HEK293 (cell line): ENCODE measurements around the gene PAIP1.
"Not testable (repeated sequence)": the region's sequence is repeated elsewhere in the genome, so short reads cannot be mapped to it uniquely, and the experiment has no call there.

Source experiments
- CTCF ChIA-PET: fragments of 350-600 bp; formaldehyde crosslinking; extraction: SDS; loops from one replicate; lab custom pipeline; 2021; ENCODE audit warnings: antibody characterized with exemption; lab: Yijun Ruan, JAX
- POLR2A ChIA-PET: fragments of 300-600 bp; formaldehyde crosslinking; extraction: SDS; loops from one replicate; lab custom pipeline; 2020; ENCODE audit warnings: antibody characterized with exemption, inconsistent platforms; lab: Yijun Ruan, JAX
- H3K27ac ChIP-seq: fragments of 200-500 bp; sonication (Bioruptor generic); 2 replicates; pipeline ENCODE4 v1.5.1; 2014; ENCODE audit warnings: low read depth, low read length, control low read depth, inconsistent platforms; ENCODE audit errors: extremely low read depth
- H3K36me3 ChIP-seq, 2 experiments: fragments of 200-500 bp in 1 of 2; sonication (Bioruptor generic) in 1 of 2; 1 replicate in 1 of 2; 2 replicates in 1 of 2; pipeline ENCODE4 v1.5.1; 2014 to 2017; ENCODE audit warnings: inconsistent platforms in 2 of 2, low read length in 2 of 2; ENCODE audit not compliant: control insufficient read depth in 2 of 2, insufficient read depth in 1 of 2
- H3K4me1 ChIP-seq: fragments of 200-500 bp; sonication (Bioruptor generic); 2 replicates; pipeline ENCODE4 v1.5.1; 2014; ENCODE audit warnings: mild to moderate bottlenecking, low read length, inconsistent platforms; ENCODE audit not compliant: control insufficient read depth, insufficient read depth
- H3K4me3 ChIP-seq: 2 replicates; pipeline ENCODE4 v1.5.1; 2011; ENCODE audit warnings: low read depth, mild to moderate bottlenecking, control low read depth, low read length, moderate library complexity
- H3K9me3 ChIP-seq: fragments of 200-500 bp; sonication (Bioruptor generic); 2 replicates; pipeline ENCODE4 v1.5.1; 2014; ENCODE audit warnings: low read depth, low read length, inconsistent platforms; ENCODE audit not compliant: control insufficient read depth, insufficient read depth
- GLIS1 ChIP-seq: fragments of 450-650 bp; formaldehyde crosslinking; IDR thresholded peaks from 2 replicates; pipeline ENCODE4 v1.5.1; 2016; ENCODE audit warnings: missing biosample characterization, missing genetic modification characterization
- HOXD13 ChIP-seq: sonication (generic); formaldehyde crosslinking; IDR thresholded peaks from 2 replicates; pipeline ENCODE4 v1.8.0; 2022; ENCODE audit warnings: missing genetic modification reagents, borderline replicate concordance
- PRDM1 ChIP-seq: fragments of 450-650 bp; formaldehyde crosslinking; IDR thresholded peaks from 2 replicates; pipeline ENCODE4; 2016; ENCODE audit warnings: missing biosample characterization, missing genetic modification characterization
- SCRT2 ChIP-seq: fragments of 450-650 bp; formaldehyde crosslinking; IDR thresholded peaks from 2 replicates; pipeline ENCODE4 v1.5.1; 2016; ENCODE audit warnings: missing biosample characterization, missing genetic modification characterization
- SP7 ChIP-seq: fragments of 450-650 bp; formaldehyde crosslinking; IDR thresholded peaks from 2 replicates; pipeline ENCODE4 v1.5.1; 2016; ENCODE audit warnings: missing biosample characterization, missing genetic modification characterization
- ZBTB49 ChIP-seq: fragments of 450-650 bp; formaldehyde crosslinking; IDR thresholded peaks from 2 replicates; pipeline ENCODE4 v1.5.1; 2016; ENCODE audit warnings: missing biosample characterization, missing genetic modification characterization, low read depth
- ZFP3 ChIP-seq: fragments of 450-650 bp; formaldehyde crosslinking; IDR thresholded peaks from 2 replicates; pipeline ENCODE4 v1.5.1; 2016; ENCODE audit warnings: low read depth, missing biosample characterization, missing genetic modification characterization
- ZNF214 ChIP-seq: fragments of 450-650 bp; formaldehyde crosslinking; IDR thresholded peaks from 2 replicates; pipeline ENCODE4 v1.5.1; 2017; ENCODE audit warnings: missing biosample characterization, mild to moderate bottlenecking, missing genetic modification characterization, borderline replicate concordance
- ZNF221 ChIP-seq: fragments of 450-650 bp; formaldehyde crosslinking; IDR thresholded peaks from 2 replicates; pipeline ENCODE4 v1.5.1; 2017; ENCODE audit warnings: missing biosample characterization, missing genetic modification characterization, borderline replicate concordance
- ZNF23 ChIP-seq: fragments of 450-650 bp; formaldehyde crosslinking; IDR thresholded peaks from 2 replicates; pipeline ENCODE4 v1.5.1; 2016; ENCODE audit warnings: missing biosample characterization, missing genetic modification characterization, borderline replicate concordance
- ZNF37A ChIP-seq: fragments of 450-650 bp; IDR thresholded peaks from 2 replicates; pipeline ENCODE4 v1.5.1; 2018; ENCODE audit warnings: missing biosample characterization, missing genetic modification characterization
- ZNF394 ChIP-seq: fragments of 450-650 bp; formaldehyde crosslinking; IDR thresholded peaks from 2 replicates; pipeline ENCODE4 v1.5.1; 2016; ENCODE audit warnings: missing biosample characterization, missing genetic modification characterization, mild to moderate bottlenecking, moderate library complexity, borderline replicate concordance
- ZNF426 ChIP-seq: fragments of 450-650 bp; formaldehyde crosslinking; IDR thresholded peaks from 2 replicates; pipeline ENCODE4 v1.5.1; 2017; ENCODE audit warnings: missing biosample characterization, missing genetic modification characterization, mild to moderate bottlenecking, inconsistent platforms, moderate library complexity
- ZNF549 ChIP-seq: fragments of 450-650 bp; IDR thresholded peaks from 2 replicates; pipeline ENCODE4 v1.5.1; 2018; ENCODE audit warnings: missing biosample characterization, missing genetic modification characterization, mild to moderate bottlenecking, inconsistent platforms, moderate library complexity
- ZSCAN30 ChIP-seq: fragments of 450-650 bp; IDR thresholded peaks from 2 replicates; pipeline ENCODE4 v1.5.1; 2018; ENCODE audit warnings: missing biosample characterization, mild to moderate bottlenecking, missing genetic modification characterization, moderate library complexity
- TF ChIP-seq, protein P1 (sequence below): fragments of 450-650 bp; IDR thresholded peaks from 2 replicates; pipeline ENCODE4 v1.5.1; 2018; ENCODE audit warnings: missing biosample characterization, missing genetic modification characterization
- TF ChIP-seq, protein P2 (sequence below): fragments of 450-650 bp; formaldehyde crosslinking; IDR thresholded peaks from 2 replicates; pipeline ENCODE4 v1.5.1; 2016; ENCODE audit warnings: missing biosample characterization, missing genetic modification characterization
- TF ChIP-seq, protein P3 (sequence below): fragments of 450-650 bp; formaldehyde crosslinking; IDR thresholded peaks from 2 replicates; pipeline ENCODE4 v1.5.1; 2017; ENCODE audit warnings: missing biosample characterization, missing genetic modification characterization
- TF ChIP-seq, protein P4 (sequence below): fragments of 450-650 bp; formaldehyde crosslinking; IDR thresholded peaks from 2 replicates; pipeline ENCODE4 v1.5.1; 2016; ENCODE audit warnings: missing biosample characterization, missing genetic modification characterization, low read depth

The PAIP1 gene

DNA sequence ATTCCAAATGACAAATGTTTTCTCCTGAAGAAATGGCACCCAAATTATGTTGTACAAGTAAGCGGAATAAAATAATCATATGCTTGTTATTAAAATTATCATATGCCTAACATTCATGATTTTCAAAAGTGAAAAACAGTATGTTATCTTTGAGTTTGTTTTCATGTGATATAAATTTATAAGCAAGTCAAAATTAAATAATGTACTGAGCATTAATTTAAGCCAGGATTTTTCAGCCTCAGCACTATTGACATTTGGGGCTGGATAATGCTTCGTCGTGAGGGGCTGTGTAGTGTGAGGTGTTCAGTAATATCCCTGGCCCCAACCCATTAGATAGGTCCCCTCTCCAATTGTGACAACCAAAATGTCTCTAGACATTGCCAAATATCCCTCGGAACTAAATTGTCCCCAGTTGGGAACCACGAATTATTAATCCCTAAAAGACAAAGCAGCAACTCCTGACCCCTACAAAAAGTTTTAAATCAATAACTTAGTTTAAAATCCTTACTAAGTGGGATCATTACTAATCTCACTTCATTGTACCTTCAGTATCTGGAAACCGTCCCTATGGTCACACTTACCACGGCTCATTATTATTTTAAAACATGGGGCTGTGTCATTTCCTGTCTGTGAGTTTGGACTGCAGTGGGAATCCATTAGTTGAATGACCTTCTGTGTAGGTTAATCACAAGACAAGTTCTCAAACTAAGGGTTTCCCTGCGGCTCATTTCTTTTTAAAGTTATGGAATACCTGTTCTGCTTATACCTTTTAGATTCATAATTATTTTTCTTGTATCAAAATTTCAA, 44.8 kb upstream of the PAIP1 start (continued):
- no peak for TF ChIP-seq PRDM1 (tag by site-specific recombination)
- no peak for TF ChIP-seq ZNF394 (tag by site-specific recombination)
- TF ChIP-seq, protein P1, sequence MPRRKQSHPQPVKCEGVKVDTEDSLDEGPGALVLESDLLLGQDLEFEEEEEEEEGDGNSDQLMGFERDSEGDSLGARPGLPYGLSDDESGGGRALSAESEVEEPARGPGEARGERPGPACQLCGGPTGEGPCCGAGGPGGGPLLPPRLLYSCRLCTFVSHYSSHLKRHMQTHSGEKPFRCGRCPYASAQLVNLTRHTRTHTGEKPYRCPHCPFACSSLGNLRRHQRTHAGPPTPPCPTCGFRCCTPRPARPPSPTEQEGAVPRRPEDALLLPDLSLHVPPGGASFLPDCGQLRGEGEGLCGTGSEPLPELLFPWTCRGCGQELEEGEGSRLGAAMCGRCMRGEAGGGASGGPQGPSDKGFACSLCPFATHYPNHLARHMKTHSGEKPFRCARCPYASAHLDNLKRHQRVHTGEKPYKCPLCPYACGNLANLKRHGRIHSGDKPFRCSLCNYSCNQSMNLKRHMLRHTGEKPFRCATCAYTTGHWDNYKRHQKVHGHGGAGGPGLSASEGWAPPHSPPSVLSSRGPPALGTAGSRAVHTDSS (tag by site-specific recombination) = 0 out of 2 replicates have a peak, but pooled peaks have one; percentile 23
- TF ChIP-seq SCRT2 (tag by site-specific recombination) = no peak
- TF ChIP-seq ZNF221 (tag by site-specific recombination) = no peak
- no peak for TF ChIP-seq ZFP3 (tag by site-specific recombination)

DNA sequence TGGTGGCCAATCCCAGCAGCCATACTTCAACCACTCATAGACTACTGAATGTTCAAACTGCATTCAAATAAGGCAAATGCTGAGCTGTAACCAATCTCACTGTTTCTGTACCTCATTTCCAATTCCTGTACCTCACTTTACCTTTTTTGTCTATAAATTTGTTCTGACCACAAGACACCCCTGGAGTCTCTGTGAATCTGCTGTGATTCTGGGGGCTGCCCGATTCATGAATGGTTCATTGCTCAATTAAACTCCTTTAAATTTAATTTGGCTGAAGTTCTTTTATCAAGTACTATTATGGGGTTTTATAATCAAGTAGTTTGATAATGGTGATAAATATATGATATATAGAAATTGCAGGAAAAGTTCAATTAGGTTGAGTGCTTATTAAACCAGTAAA, 42.0 kb upstream of the PAIP1 start:
- H3K27ac ChIP-seq, H3K36me3 ChIP-seq, H3K9me3 ChIP-seq, H3K4me3 ChIP-seq, POLR2A ChIA-PET: not testable (repeated sequence)
- peaks cover 20% of the 10 kb centered on the region for H3K4me1 ChIP-seq
- CTCF ChIA-PET = interaction anchor here (0.5 kb wide), 1 partner anchor 874 kb away, joined by 3 read pairs; no protein-coding TSS in a partner anchor
- peak; percentile 98 for TF ChIP-seq ZNF549 (tag by site-specific recombination)

- Histone ChIP-seq H3K4me3 (no peak overlapping the region), H3K4me1 (no peaks in the 10 kb centered on the region), H3K9me3 (no peaks in the 10 kb centered on the region), H3K27ac (no peak overlapping the region), H3K36me3 (peaks cover 0 to 4% of the 10 kb centered on the region in 2 experiments; a peak in 1 of 3 replicates)
- ChIA-PET POLR2A (no interaction called here), CTCF (no interaction called here)
- no peak for TF ChIP-seq HOXD13 (CRISPR knock-in tag)
- no peak for TF ChIP-seq SP7
- no peak for TF ChIP-seq GLIS1 (tag by site-specific recombination)
- TF ChIP-seq, protein P2, sequence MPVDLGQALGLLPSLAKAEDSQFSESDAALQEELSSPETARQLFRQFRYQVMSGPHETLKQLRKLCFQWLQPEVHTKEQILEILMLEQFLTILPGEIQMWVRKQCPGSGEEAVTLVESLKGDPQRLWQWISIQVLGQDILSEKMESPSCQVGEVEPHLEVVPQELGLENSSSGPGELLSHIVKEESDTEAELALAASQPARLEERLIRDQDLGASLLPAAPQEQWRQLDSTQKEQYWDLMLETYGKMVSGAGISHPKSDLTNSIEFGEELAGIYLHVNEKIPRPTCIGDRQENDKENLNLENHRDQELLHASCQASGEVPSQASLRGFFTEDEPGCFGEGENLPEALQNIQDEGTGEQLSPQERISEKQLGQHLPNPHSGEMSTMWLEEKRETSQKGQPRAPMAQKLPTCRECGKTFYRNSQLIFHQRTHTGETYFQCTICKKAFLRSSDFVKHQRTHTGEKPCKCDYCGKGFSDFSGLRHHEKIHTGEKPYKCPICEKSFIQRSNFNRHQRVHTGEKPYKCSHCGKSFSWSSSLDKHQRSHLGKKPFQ (tag by site-specific recombination) = no peak
- TF ChIP-seq, protein P3, sequence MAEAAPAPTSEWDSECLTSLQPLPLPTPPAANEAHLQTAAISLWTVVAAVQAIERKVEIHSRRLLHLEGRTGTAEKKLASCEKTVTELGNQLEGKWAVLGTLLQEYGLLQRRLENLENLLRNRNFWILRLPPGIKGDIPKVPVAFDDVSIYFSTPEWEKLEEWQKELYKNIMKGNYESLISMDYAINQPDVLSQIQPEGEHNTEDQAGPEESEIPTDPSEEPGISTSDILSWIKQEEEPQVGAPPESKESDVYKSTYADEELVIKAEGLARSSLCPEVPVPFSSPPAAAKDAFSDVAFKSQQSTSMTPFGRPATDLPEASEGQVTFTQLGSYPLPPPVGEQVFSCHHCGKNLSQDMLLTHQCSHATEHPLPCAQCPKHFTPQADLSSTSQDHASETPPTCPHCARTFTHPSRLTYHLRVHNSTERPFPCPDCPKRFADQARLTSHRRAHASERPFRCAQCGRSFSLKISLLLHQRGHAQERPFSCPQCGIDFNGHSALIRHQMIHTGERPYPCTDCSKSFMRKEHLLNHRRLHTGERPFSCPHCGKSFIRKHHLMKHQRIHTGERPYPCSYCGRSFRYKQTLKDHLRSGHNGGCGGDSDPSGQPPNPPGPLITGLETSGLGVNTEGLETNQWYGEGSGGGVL (tag by site-specific recombination) = no peak
- TF ChIP-seq, all 188 proteins: peak for 0
These were observed 35.5 kb upstream of the PAIP1 start for GRCh38 chr5:43592363-43592762.

GRCh38 chr5:43590700-43591099, 33.8 kb upstream of the PAIP1 start:
- no peak overlapping the region for H3K27ac ChIP-seq
- H3K4me1 ChIP-seq = no peaks in the 10 kb centered on the region
- H3K36me3 ChIP-seq = peaks cover 0 to 4% of the 10 kb centered on the region in 2 experiments; a peak in 1 of 3 replicates
- CTCF ChIA-PET = interaction anchor here (0.7 kb wide), 1 partner anchor 41 kb away, joined by 3 read pairs; no protein-coding TSS in a partner anchor
- H3K9me3 ChIP-seq = no peaks in the 10 kb centered on the region
- H3K4me3 ChIP-seq = no peak overlapping the region
- POLR2A ChIA-PET = no interaction called here
- TF ChIP-seq ZNF214 (tag by site-specific recombination) (no peak), ZNF426 (tag by site-specific recombination) (no peak), ZNF23 (no peak), ZNF37A (no peak), ZSCAN30 (tag by site-specific recombination) (no peak), ZBTB49 (tag by site-specific recombination) (no peak)
- TF ChIP-seq, protein P4, sequence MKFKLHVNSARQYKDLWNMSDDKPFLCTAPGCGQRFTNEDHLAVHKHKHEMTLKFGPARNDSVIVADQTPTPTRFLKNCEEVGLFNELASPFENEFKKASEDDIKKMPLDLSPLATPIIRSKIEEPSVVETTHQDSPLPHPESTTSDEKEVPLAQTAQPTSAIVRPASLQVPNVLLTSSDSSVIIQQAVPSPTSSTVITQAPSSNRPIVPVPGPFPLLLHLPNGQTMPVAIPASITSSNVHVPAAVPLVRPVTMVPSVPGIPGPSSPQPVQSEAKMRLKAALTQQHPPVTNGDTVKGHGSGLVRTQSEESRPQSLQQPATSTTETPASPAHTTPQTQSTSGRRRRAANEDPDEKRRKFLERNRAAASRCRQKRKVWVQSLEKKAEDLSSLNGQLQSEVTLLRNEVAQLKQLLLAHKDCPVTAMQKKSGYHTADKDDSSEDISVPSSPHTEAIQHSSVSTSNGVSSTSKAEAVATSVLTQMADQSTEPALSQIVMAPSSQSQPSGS (tag by site-specific recombination) = no peak
